Measurements from ENCODE around the gene TRIM52. TPM values are rescaled to one million over a fixed set of nuclear protein-coding genes. Genes with fewer than 3 reads are reported as not detected.
A peak's percentile ranks its signal among the peaks of the same experiment; 100 is the strongest.

TRIM52 gene
- total RNA-seq, 1 donor from 2014 or later: 12.3 TPM

DNA sequence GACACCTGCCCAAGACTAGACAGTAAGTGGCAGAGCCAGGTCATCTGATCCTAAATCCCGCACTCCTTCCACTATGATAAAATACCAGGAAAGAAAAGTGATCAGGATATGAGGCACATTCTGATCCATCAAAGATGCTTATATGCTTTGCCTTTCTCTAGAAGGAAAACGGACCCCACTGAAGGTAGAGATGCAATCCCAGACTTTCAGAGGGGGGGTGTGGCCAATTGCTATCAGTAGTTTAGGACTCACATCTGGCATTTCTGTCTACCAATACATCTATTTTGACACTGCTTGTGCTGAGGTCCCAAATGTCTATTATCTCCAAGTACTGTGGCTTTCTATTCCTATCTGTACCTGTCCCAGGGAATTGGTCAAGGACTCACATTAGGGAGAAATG is 1.7 kb downstream of the TRIM52 start:
- Mint-ChIP-seq H3K4me1 (ENCODE audit: low read depth) (peaks cover 28% of the 10 kb centered on the region), H3K9me3 (ENCODE audit: low read depth) (no peaks in the 10 kb centered on the region), H3K36me3 (ENCODE audit: insufficient read depth) (peaks cover 9% of the 10 kb centered on the region), H3K27ac (no peak overlapping the region), H3K4me3 (ENCODE audit: low read depth) (peak overlapping the region; percentile 90), H3K27me3 (no peaks in the 10 kb centered on the region)
- no peak for DNase-seq (ENCODE audit: low spot score, unreplicated experiment)
- TF ChIP-seq, protein P1, sequence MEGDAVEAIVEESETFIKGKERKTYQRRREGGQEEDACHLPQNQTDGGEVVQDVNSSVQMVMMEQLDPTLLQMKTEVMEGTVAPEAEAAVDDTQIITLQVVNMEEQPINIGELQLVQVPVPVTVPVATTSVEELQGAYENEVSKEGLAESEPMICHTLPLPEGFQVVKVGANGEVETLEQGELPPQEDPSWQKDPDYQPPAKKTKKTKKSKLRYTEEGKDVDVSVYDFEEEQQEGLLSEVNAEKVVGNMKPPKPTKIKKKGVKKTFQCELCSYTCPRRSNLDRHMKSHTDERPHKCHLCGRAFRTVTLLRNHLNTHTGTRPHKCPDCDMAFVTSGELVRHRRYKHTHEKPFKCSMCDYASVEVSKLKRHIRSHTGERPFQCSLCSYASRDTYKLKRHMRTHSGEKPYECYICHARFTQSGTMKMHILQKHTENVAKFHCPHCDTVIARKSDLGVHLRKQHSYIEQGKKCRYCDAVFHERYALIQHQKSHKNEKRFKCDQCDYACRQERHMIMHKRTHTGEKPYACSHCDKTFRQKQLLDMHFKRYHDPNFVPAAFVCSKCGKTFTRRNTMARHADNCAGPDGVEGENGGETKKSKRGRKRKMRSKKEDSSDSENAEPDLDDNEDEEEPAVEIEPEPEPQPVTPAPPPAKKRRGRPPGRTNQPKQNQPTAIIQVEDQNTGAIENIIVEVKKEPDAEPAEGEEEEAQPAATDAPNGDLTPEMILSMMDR (IDR thresholded peaks at IDR 0.05; ENCODE audit: unreplicated experiment): no peak

DNA sequence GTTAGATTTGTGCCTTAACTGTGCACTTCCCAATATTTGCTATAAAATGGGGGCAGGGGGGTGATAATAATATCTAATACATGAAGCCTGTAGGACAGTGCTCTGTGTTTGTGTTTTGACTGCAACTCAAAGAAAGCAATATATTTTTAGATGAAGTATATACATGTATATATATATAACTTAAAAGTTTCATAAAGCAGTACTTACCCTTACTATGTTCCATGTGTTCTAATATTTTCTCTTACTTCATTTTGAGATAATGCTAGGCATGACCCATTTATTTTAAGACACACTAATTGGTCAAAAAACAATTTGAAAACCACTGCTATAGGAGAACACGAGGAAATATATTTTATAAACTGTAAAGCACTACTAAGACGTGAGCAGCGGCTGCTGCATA is 2.4 kb downstream of the TRIM52 start:
- H3K4me3 Mint-ChIP-seq (ENCODE audit: low read depth): no peak overlapping the region
- H3K9me3 Mint-ChIP-seq (ENCODE audit: low read depth): no peaks in the 10 kb centered on the region
- no peak overlapping the region for H3K27ac Mint-ChIP-seq
- peaks cover 28% of the 10 kb centered on the region for H3K4me1 Mint-ChIP-seq (ENCODE audit: low read depth)
- H3K27me3 Mint-ChIP-seq: no peaks in the 10 kb centered on the region
- peaks cover 8% of the 10 kb centered on the region for H3K36me3 Mint-ChIP-seq (ENCODE audit: insufficient read depth)
- DNase-seq (ENCODE audit: low spot score, unreplicated experiment): no peak
- TF ChIP-seq, protein P1 (IDR thresholded peaks at IDR 0.05; ENCODE audit: unreplicated experiment): no peak

DNA sequence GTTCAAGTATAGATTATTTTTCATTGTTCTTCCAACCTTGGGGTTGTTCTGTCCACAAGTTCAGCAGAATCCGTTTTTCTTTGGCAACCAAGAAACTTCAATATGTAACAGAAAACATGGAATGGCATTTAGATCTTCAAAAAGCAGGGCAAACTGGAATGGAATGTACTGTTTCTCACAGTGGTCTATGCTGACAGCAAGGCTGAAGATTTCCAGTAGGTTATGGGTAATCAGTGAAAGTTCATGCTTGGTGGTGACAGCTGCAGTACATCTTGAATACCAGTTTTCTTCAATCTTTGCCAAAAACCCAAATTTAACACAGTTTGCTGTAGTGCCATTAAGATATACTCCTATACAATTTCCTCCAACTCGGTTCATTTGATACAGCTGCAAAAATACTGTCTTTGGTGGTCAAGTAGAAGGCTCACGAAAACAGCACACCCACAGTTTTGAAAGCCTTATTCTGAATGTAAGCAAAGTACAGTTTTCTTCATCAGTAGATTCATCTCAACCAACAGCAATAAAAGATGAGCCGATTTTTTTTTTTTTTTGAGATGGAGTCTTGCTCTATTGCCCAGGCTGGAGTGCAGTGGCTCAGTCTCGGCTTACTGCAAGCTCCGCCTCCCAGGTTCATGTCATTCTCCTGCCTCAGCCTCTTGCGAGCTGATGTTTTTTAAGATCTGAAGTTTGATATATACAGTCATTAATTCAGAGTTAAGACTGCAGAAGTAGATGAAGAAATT is 4.9 kb downstream of the TRIM52 start:
- H3K9me3 Mint-ChIP-seq (ENCODE audit: low read depth): no peaks in the 10 kb centered on the region
- H3K4me3 Mint-ChIP-seq (ENCODE audit: low read depth): no peak overlapping the region
- TF ChIP-seq, protein P1 (IDR thresholded peaks at IDR 0.05; ENCODE audit: unreplicated experiment): no peak
- no peak overlapping the region for H3K27ac Mint-ChIP-seq
- no peak for DNase-seq (ENCODE audit: low spot score, unreplicated experiment)
- H3K36me3 Mint-ChIP-seq (ENCODE audit: insufficient read depth): peaks cover 13% of the 10 kb centered on the region
- H3K4me1 Mint-ChIP-seq (ENCODE audit: low read depth): peaks cover 28% of the 10 kb centered on the region
- H3K27me3 Mint-ChIP-seq: no peaks in the 10 kb centered on the region

DNA sequence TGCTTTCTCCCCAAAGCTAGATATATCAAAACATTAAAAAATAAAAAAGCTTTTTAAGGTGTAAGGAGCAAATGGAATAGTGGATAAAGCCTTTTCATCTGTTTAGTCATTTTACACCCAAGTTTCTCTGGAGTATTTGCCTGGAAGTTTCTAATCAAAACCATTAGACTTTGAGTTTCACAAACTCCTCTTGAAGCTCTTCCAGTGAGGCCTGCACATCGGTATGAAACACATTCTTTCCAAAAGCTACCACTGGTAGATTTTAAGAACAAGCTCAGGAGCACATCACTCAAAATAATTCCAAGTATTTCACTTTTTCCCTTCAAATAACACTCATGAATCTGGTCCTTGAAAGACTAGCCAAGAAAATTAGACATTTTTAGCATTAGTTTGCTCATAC is 5.7 kb downstream of the TRIM52 start:
- TF ChIP-seq, protein P1 (IDR thresholded peaks at IDR 0.05; ENCODE audit: unreplicated experiment): no peak
- no peak overlapping the region for H3K27ac Mint-ChIP-seq
- no peaks in the 10 kb centered on the region for H3K9me3 Mint-ChIP-seq (ENCODE audit: low read depth)
- peaks cover 21% of the 10 kb centered on the region for H3K4me1 Mint-ChIP-seq (ENCODE audit: low read depth)
- H3K27me3 Mint-ChIP-seq: no peaks in the 10 kb centered on the region
- DNase-seq (ENCODE audit: low spot score, unreplicated experiment): no peak
- peaks cover 13% of the 10 kb centered on the region for H3K36me3 Mint-ChIP-seq (ENCODE audit: insufficient read depth)
- H3K4me3 Mint-ChIP-seq (ENCODE audit: low read depth): no peak overlapping the region

DNA sequence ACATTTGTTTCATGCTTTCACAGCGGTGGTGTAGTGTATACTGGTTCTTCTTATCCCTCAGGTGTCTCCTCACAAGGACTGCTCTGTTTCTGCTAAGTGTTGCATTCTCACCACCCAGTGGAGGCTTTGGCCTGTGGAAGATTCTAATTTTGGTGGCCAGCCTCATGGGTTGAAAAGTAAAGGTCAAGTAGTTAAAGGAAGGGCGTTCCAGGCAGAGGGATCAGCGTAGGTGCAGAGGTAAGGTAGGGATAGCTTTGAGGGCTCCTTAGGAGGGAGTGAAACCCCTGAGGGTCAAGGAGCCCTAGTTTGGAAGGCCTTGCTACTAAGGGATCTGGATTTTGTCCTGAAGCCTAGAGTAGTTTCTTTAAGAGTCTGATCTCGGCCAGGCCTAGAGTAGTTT is 12.7 kb downstream of the TRIM52 start:
- Mint-ChIP-seq H3K4me1 (ENCODE audit: low read depth) (peaks cover 29% of the 10 kb centered on the region), H3K27me3 (no peaks in the 10 kb centered on the region)

More for the DNA sequence above, 12.7 kb downstream of the TRIM52 start:
- Mint-ChIP-seq H3K36me3 (ENCODE audit: insufficient read depth) (peaks cover 6% of the 10 kb centered on the region), H3K9me3 (ENCODE audit: low read depth) (no peaks in the 10 kb centered on the region), H3K27ac (peak overlapping the region; percentile 97), H3K4me3 (ENCODE audit: low read depth) (peak overlapping the region; percentile 92)
- no peak for DNase-seq (ENCODE audit: low spot score, unreplicated experiment)
- TF ChIP-seq, protein P1 (IDR thresholded peaks at IDR 0.05; ENCODE audit: unreplicated experiment): no peak

Data from progenitor cell of endocrine pancreas (in vitro differentiated cells).